Midbrain (tissue), 1 donor: ENCODE measurements around the gene NDUFA3.
"Not testable (repeated sequence)": the region's sequence is repeated elsewhere in the genome, so short reads cannot be mapped to it uniquely, and the experiment has no call there.

ENCODE experiments used
- DNase-seq: peaks from one replicate; lab custom pipeline; 2025; lab: John Stamatoyannopoulos, UW

The NDUFA3 gene

DNA sequence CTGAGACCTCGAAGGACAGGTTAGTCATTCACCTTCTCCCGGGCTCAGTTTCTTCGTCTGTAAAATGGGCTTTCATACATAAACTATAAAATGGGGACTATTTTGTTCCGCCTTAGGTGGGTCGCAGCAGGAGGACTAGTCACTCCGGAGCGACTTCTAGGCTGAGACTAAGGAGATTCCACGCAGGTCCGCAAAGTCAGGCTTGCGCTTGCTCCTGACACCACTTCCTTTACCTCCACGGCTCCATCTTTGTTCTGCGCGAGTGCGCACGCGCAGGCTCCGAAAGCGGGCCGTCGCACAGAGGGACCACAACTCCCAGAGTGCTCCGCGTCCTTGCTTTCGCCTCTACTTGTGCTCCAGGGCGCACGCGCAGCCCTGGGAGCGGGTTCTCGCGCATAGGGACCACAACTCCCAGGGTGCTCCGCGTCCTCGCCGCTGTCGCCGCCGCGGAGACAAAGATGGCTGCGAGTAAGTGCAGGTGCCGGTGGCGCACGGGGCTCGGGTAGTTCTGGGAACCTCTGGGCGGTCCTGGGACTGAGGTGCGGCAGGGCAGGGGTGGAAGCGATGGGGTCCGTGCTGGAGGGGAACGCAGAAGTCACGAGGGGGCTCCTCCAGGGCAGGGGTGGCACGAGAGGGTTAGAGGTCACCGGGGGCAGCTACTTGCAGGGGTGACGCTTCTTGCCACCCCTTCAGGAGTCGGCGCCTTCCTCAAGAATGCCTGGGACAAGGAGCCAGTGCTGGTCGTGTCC lies at the start of gene NDUFA3:
Gene NDUFA3, plus strand, starts transcription at position 435 of the 749 bp plus-strand sequence. Its CDS starts 24 bp downstream, at position 459.
- DNase-seq, result peak; percentile 98

DNA sequence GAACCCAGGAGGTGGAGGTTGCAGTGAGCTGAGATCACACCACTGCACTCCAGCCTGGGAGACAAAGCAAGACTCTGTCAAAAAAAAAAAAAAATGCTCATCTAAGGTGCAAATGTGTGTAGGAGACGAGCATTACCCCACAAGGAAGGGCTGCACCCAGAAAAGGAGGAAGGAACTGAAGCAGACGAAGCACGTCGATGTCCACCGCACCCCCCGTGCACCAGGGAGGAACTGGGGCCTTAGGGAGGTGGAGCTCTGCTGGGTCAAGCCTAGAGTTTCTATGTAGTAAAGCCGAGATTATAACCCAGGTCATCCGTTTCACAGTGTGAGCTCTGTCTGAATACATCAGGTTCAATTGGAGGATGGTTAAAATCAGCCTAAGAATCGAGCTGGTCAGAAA lies 40.0 kb upstream of the NDUFA3 start:
- DNase-seq, result no peak

DNA sequence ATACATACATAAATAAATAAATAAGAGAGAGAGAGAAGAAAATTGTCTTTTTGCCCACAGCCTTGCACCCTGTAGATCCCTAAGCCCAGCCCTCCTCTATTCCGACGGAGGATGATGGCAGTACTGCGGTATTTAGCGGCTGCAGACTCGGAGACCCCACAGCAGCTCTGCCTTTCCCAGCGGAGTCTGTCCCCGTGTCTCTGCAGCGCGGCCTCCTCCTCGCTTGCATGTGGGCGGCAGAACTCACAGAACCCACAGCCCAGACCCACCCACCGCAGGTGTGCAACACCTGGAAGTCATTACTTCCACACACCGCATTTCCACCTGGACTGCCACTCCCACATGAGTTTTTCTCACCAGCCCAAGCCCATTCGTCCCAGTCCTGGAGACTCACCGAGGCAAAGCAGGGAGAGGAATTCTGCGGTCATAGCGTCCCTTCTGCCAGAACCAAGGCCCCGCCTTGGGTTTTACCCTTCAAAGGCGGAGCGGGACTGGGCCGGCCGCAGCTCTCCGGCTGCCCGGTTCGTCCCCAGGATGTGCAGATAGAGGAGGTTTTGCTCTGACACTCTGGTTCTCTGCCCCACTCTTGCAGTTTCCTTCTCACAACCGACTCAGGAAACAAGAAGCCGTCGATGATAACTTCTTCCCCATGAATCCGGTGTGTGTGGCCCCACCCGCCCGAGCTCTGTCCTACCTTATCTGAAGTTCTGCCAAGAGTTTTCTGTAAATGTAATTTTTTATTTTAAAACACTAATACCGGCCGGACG lies 39.1 kb upstream of the NDUFA3 start, which contains the start of gene VSTM1:
Gene VSTM1, minus strand, starts transcription at position 548 of the 767 bp plus-strand sequence. Its CDS starts 120 bp downstream, at position 428.
- DNase-seq, result no peak

DNA sequence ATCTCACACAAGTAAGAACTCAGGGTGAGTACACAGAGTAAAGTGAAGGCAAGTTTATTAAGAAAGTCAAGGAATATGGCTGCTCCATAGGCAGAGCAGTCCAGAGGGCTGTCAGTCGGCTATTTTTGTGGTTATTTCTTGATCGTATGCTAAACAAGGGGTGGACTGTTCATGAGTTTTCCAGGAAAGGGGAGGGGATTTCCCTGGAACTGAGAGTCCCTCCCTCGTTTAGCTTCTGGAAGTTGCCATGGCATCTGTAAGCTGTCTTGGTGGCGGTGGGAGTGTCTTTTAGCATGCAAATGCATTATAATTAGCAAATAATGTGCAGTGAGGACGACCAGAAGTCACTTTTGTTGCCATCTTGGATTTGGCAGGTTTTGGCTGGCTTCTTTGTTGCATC lies 33.2 kb upstream of the NDUFA3 start:
- DNase-seq, result no peak

DNA sequence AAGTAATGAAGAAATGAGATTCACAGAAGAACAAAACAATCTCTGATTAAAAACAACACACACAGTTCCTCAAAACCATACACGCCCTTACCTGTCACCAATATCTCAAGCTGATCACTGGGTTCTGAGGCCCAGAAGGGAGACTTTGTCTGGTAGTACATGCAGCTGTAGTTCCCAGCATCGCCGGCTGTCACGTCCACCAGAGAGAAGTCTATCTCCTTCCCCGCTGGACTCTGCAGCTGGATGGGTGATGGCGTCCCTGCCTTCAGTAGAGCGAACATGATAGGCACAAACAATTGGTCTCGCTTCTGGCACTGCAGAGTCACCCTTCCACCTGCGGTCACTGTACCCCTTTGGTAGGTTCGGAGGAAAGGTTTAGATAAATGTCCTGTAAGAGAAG lies 28.8 kb upstream of the NDUFA3 start:
- DNase-seq, result no peak

DNA sequence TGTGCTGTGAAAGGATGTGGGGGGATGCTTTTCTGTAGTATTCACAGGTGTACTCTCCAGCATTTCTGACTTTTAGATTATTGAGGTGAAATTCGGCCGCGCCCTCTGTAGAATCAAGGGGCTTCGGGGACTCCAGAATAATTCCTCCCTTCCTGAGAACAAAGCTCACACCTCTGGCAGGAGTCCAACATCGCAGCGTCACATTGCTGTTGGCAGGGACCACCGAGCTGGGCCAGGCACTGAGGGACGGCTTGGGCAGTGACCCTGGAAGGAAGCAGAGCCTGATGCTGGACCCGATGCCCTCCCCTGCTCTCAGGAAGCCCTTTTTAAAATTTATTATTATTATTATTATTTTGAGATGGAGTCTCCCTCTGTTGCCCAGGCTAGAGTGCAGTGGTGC lies 27.8 kb upstream of the NDUFA3 start:
- no peak for DNase-seq

DNA sequence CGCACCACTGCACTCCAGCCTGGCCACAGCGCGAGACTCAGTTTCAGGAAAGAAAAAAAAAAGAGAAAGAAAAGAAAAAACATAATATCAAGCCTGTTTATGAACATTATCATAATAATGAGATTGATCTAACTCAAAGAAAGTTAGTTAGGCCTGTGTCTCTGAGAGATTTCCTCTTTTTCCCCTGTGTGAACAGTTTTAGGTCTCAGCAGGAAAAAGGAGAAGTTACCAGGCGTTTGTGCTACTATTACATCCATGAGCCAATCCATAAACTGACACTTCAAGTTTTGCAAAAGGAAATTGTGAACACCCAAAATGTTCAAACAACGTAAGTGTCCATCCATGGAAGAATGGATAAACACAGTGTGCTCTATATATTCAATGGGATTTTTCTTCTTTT lies 25.3 kb upstream of the NDUFA3 start:
- DNase-seq, result no peak

DNA sequence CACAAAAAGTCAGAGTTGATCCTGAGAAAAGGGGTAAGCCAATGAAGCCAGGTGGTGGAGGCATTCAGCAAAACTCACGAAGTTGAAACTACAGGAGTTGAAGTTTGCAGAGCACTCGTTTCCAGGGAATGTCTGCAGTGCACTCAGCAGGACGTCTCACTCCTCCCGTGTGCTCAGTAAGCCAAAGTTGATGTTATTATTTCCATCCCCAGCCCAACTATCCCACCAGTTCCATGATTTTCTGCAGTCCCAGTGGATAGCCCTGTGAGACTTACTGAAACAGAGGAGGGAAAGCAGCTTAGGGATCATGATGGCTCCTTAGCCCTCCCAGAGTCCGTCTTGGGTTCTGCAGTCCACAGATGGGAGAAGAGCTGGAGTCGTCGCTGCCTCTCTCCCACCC lies 21.6 kb upstream of the NDUFA3 start, which contains the start of gene TARM1:
Gene TARM1, minus strand, starts transcription at position 334 of the 400 bp plus-strand sequence. Its CDS starts 25 bp downstream, at position 309.
- DNase-seq, result no peak

DNA sequence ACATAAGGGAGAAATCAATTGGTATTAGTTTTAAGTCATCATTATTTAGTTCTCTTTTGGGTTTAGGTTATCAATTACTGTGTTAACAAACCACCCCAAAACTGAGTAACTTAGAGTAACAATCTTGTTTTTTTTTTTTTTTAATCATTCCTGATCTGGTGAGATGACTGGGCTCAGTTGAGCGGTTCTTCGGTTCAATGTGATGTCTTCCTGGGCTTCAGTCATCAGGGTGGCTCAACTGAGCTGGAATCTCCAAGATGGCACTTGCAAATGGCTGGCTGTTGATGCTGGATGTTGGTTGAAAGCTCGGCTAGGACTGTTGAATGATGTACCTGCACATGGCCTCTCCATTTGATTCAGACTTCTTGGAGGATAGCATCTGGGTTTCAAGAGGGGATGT lies 18.2 kb upstream of the NDUFA3 start:
- DNase-seq, result no peak

DNA sequence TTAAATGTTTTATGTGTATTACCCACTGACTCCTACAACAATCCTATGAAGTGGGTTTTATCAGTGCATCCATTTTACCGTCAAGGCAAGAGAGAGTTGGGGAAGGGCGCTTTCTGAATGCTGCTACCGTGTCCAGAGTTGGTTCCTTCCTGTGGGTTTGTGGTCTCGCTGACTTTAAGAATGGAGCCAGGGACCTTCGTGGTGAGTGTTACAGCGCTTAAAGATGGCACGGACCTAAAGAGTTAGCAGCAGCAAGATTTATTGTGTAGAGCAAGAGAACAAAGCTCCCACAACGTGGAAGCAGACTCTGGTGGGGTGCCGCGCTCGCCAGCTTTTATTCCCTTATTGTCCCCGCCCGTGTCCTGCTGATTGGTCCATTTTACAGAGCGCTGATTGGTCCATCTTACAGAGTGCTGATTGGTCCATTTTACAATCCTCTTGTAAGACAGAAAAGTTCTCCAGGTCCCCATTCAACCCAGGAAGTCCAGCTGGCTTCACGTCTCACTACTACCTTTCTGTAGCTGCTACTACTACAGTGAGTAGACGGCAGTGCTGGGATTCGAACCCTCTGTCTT lies 8.1 kb upstream of the NDUFA3 start:
- DNase-seq, result no peak

DNA sequence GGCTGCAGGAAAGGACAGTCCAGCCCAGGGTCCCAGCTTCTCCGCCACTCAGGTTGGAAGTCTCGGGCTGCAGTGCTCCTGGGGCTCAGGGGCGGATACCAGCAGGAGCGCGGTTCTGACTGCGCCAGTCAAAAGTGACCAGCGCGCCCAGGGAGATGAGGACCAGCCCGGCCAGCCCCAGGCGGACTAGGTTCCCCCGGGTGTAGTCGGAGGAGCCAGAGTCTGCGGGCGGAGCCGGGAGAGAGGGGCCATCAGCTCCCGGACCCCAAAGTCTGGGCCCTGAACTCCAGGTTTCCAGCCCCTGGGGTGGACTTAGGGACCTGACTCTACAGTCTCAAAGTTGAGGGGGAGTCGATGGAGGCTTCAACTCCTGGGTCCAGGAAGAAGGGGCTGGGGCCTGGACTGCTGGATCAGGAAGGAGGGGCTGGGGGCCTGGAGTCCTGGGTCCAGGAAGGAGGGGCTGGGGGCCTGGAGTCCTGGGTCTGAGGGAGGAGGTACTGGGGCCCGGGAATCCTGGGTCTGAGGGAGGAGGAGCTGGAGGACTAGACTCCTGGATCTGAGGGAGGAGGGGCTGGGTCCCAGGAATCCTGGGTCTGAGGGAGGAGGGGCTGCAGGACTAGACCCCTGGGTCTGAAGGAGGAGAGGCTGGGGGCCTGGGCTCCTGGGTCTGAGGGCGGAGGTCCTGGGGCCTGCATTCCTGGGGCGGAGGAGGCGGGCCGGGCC lies 7.4 kb upstream of the NDUFA3 start:
- DNase-seq, result no peak

DNA sequence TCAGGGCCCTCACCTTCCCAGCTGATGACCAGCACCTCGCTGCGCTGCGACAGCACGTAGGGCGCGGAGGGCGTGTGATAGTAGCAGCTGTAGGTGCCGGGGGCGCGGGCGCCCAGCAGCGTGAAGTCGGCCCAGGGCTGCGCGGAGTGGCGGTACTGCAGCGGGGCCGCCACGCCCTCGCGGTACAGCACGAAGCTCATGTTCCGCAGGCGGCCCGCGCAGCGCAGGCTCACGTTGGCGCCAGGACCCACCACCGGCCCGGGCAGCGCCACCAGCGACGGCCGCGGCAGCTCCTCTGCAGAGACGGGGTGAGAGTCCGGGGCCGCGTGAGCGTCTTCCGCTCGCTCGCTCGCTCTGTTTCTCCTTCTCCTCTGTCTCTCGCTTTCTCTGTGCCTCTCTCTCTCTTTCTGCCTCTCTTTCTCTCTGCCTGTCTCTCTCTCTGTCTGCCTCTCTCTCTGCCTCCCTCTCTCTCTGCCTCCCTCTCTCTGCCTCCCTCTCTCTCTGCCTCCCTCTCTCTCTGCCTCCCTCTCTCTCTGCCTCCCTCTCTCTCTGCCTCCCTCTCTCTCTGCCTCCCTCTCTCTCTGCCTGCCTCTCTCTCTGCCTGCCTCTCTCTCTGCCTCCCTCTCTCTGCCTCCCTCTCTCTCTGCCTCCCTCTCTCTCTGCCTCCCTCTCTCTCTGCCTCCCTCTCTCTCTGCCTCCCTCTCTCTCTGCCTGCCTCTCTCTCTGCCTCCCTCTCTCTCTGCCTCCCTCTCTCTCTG lies 6.6 kb upstream of the NDUFA3 start:
- DNase-seq, result not testable (repeated sequence)

DNA sequence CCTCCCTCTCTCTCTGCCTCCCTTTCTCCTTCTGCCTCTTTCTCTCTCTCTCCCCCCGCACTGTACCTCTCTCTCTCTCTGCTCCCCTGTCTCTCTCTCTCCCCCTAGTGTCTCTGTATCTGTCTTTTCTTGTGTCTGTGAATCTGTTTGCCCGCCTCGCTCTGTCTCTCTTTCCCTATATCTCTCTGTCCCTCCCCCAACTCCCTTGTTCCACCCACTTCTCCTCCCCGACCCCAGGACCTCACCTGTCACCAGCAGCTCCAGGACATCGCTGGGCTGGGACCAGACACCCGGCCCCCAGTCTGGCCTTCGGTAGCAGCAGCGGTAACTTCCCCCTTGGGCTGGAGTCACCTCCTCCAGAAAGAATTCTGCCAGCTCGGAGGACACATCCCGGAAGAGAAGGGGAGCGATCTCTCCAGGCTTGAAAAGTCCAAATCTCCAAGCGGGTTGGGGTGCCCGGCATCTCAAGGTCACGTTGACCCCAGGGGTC lies 6.0 kb upstream of the NDUFA3 start:
- DNase-seq, result no peak

DNA sequence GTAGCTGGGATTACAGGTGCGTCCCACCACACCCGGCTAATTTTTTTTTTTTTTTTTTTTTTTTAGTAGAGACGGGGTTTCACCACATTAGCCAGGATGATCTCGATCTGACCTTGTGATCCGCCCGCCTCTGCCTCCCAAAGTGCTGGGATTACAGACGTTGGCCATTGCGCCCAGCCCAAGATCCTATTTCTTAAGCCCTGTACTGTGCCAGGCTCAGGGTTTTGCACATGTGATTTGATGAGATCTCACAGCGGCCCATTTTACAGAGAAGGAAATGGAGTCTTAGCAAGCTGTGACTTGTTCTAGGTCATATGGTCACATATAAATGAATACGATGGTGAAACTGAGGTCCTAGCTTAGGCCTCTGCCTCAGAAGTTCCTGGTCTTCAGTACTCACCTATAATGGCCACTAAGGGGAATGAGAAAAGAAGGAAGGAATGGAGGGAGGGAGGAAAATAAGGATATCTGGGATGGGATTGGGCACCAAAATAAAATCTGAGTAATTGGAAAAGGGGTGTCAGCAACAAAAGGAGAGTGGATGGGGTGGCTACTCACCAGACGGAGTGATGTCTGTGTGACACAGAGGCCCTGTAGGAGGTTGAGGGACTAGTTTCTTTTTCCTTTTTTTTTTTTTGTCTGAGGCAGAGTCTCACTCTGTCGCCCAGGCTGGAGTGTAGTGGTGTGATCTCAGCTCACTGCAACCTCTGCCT lies 3.3 kb upstream of the NDUFA3 start:
- DNase-seq, result no peak

DNA sequence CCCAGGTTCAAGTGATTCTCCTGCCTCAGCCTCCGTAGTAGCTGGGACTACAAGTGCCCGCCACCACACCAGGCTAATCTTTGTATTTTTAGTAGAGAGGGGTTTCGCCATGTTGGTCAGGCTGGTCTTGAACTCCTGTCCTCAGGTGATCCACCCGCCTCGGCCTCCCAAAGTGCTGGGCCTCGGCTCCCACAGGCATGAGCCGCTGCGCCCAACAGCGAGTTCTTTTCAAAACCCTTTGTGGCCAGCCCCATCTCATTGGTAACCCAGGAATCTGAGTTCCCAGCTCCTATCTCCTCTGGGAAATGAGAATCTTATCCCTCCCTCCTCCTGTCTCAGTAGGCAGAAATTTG lies 2.8 kb upstream of the NDUFA3 start:
- DNase-seq, result not testable (repeated sequence)

DNA sequence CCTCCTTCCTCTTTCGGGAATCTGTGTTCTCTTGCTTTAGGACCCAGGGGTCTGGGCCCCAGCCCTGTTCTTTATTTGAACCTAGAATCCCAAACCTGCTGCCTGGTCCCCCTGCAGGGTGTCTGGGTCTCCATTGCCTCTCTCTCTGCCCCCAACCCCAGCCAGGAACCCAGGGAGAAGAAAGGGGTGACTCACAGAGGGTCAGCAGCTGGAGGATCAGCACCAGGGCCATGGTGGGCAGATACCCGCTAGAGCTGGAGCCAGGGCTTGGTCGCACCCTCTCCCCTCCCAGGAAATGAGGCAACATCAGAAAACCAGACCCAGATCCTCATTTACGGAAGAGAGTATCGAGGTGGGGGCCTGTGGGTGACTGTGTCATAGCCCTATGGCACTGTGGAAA lies 2.1 kb upstream of the NDUFA3 start, which contains the start of gene OSCAR:
Gene OSCAR, minus strand, starts transcription at position 243 of the 400 bp plus-strand sequence. Its CDS starts 11 bp downstream, at position 232.
- no peak for DNase-seq

DNA sequence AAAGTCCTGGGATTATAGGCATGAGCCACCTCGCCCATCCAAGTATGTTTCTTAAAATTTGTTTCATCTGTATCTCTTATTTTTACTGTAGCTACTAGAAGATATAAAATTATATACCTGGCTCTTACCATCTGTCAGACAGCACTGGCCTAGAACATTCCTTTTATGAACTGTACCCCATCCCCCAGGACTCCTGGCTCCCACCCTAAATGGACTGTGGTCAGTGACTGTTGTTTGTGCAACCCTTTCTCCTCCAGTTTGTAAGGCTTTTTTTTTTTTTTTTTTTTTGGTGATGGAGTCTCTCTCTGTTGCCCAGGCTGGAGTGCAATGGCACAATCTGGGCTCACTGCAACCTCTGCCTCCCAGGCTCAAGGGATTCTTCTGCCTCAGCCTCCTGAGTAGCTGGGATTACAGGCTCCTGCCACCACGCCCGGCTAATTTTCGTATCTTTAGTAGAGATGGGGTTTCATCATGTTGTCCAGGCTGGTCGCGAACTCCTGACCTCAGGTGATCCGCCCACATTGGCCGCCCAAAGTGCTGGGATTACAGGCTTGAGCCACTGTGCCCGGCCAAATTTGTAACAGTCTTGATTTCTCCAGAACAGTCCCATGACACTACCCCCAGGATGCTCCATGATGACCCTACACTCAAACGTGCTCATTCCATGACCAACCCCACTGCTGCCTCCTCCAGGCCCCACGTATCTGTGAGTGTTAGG lies 2.5 kb downstream of the NDUFA3 start:
- DNase-seq, result no peak

DNA sequence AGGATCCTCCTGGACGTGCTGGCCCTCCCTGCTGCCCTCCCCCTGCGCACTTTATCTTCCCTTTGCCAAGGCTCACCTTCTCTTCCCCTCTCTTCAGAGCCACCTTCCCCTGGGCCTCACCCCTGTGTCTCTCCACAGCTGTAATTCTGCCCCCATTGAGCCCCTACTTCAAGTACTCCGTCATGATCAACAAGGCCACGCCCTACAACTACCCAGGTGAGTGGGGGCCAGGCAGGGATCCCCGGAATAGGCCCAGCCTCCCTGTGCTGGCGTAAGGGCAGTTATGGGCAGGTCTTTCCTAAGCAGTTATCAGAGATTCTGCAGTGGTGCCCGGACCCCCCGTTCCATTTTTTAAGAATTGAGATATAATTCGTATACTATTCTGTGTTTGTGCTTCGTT lies 3.1 kb downstream of the NDUFA3 start:
- DNase-seq, result no peak

DNA sequence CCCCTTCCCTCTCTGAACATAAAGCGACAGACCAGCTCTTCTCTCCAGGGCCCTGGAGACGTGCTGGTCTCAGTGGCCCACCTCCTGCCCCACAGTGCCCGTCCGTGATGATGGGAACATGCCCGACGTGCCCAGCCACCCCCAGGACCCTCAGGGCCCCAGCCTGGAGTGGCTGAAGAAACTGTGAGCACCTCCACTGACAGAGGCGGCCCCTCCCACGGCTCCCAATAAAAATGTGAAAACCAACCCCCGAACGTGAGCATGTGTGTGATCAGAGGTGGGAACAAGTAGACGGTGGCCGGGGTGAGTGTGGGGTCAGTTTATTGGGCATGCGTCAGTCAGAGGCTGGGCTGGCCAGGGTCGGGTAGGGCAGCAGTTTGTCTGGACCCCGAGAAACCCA lies 4.1 kb downstream of the NDUFA3 start:
- no peak for DNase-seq
